HG02571 (cell line): ENCODE results near the gene RAB7A.

Experiments used
- ATAC-seq: cut with Tn5 transposase; IDR thresholded peaks from one replicate; pipeline ENCODE4 v1.9.1; 2021; ENCODE audit warnings: mild to moderate bottlenecking, moderate library complexity; ENCODE audit not compliant: unreplicated experiment

Gene RAB7A

GRCh38 chr3:128847666-128848370 lies 121.8 kb downstream of the RAB7A start:
- no peak for ATAC-seq

- ATAC-seq: no peak
These were observed 123.0 kb downstream of the RAB7A start for GRCh38 chr3:128848936-128849335.

- ATAC-seq: no peak
These were observed 124.0 kb downstream of the RAB7A start for GRCh38 chr3:128849911-128850455.

- ATAC-seq: no peak
These were observed 124.6 kb downstream of the RAB7A start for GRCh38 chr3:128850544-128850943.

GRCh38 chr3:128851601-128852000 lies 125.6 kb downstream of the RAB7A start:
- ATAC-seq: no peak

- ATAC-seq: no peak
These were observed 127.8 kb downstream of the RAB7A start for GRCh38 chr3:128853826-128854225.

GRCh38 chr3:128854475-128854874 lies 128.5 kb downstream of the RAB7A start:
- no peak for ATAC-seq

GRCh38 chr3:128855569-128855968 lies 129.6 kb downstream of the RAB7A start:
- ATAC-seq: no peak

- no peak for ATAC-seq
These were observed 132.2 kb downstream of the RAB7A start for GRCh38 chr3:128858167-128858566.

- ATAC-seq: no peak
These were observed 133.6 kb downstream of the RAB7A start for GRCh38 chr3:128859630-128860029.

- no peak for ATAC-seq
These were observed 135.5 kb downstream of the RAB7A start for GRCh38 chr3:128861491-128861890.

GRCh38 chr3:128863560-128863959 lies 137.6 kb downstream of the RAB7A start:
- ATAC-seq: no peak
